Right cardiac atrium (tissue), 5 donors: ENCODE data around the gene NSFL1C. TPM values are rescaled to one million over a fixed set of nuclear protein-coding genes. Genes with fewer than 3 reads are reported as not detected.

ENCODE experiments used
- ATAC-seq, 2 donors: fragments of 200-7000 bp; cut with Tn5 transposase; one replicate each; pipeline versions ENCODE4 v1.8.0 to v1.9.1; 2020; ENCODE audit warnings: moderate library complexity in 2 of 2, mild to moderate bottlenecking in 1 of 2
- DNase-seq, 3 donors: peaks; one replicate each; pipeline ENCODE4 v3.0.0-alpha.2; 2020
- H3K27ac ChIP-seq: one replicate; pipeline ENCODE4 v1.5.1; 2013; ENCODE audit warnings: mild to moderate bottlenecking, low read length, control low read depth, moderate library complexity
- H3K27me3 ChIP-seq: one replicate; pipeline ENCODE4 v1.6.1; 2013; ENCODE audit not compliant: control insufficient read depth, insufficient read depth
- H3K4me1 ChIP-seq: one replicate; pipeline ENCODE4 v1.6.1; 2013; ENCODE audit warnings: low read length; ENCODE audit not compliant: control insufficient read depth, insufficient read depth
- H3K4me3 ChIP-seq: one replicate; pipeline ENCODE4 v1.5.1; 2013; ENCODE audit warnings: low read length, control low read depth
- H3K9me3 ChIP-seq: one replicate; pipeline ENCODE4 v1.6.1; 2013; ENCODE audit warnings: low read length; ENCODE audit not compliant: control insufficient read depth
- WGBS: extraction: QIAGEN DNeasy Blood & Tissue Kit; methylation state at CpG from one replicate; pipeline ENCODE4 v1.1.7; 2013; 5-methylcytosine and 5-hydroxymethylcytosine counted together
- intact Hi-C, 4 donors: fragments of 100-400 bp; cut with DNase I; formaldehyde crosslinking; loops; one replicate each; pipeline versions ENCODE4 v1.11.0 to v1.14.0; 2022 to 2023
- polyA plus RNA-seq: library from polyadenylated mRNA; stranded (reverse); fragments of 200-250 nt; gene quantifications from one replicate; pipeline ENCODE4 v1.2.3, GENCODE V29; 2013
- total RNA-seq, 4 donors: library from RNA; stranded (reverse); fragmentation: NEBNext Ultra II Directional; extraction: Animal tissue kit (Norgen Biotek cat#: 25700); gene quantifications; one replicate each; pipeline ENCODE4 v1.2.1, GENCODE V29; 2021
- donor health status: healthy with polysubstance abuse.
- donor health status: DM: no; HTN: yes; CAD: no.
- donor health status: DM: no; HTN: no; CAD: no.
- donor health status: DM: no; HTN: yes; CAD: no; lungs with severe emphysema.
- donor health status: DM: yes; HTN: yes; CAD: no.

The NSFL1C gene
- total and polyA plus RNA-seq, 5 donors = 36.3 to 65.6 (median 56.7) TPM

DNA sequence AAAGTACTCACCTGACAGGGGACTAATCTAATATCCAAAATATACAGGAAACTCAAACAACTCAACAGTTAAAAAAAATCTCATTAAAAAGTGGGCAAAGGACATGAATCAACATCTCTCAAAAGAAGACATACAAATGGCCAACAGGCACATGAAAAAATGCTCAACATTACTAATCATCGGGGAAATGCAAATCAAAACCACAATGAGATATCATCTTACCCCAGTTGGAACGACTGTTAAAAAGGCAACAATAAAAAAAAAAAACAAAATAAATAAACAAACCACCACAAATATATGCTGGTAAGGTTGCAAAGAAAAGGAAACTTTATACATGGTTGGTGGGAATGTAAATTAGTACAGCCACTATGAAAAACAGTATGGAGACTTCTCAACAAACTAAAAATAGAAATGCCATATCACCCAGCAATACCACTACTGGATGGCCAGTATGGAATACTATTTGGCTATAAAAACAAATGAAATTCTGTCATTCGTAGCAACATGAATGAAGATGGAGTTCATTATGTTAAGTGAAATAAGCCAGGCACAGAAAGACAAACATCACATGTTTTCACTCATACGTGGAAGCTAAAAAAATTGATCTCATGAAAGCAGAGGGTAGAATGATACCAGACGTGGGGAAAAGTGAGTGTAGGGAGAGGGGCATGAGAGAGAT lies 17.9 kb upstream of the NSFL1C start:
- intact Hi-C loops = no loop called here

DNA sequence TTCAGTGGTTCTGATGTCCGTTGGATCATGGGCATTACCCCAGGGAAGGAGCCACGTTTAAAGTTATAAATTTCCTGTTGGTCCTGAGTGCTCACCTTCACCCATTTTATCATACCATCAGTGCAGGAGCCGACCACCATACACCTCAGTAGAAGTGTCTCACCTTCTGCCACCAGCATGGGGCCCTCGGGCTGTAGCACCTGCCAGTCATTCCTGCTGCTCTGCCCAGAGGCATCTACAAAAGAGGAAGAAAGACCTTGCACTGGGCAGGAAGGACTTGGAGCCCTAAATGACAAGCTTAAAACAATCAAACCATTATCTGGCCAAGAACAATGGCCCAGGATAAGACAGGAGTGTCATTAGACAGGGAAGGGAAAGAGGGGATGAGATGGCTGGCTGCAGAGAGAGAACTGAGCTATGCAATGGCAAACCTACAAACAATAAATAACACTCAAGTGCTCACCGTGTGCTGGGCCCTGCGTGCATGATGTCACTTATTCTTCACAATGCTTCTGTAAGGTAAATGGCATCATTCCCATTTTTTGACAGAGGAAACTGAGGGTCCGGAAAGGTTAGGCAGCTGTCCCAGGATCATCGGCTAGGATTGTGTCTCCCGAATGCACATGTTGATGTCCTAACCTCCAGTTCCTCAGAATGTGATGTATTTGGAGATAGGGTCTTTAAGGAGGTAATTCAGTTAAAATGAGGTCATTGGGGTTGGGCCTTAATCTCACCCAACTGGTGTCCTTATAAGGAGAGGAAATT lies 13.4 kb upstream of the NSFL1C start:
- intact Hi-C loops = no loop called here
- no peaks in the 10 kb centered on the region for H3K4me1 ChIP-seq
- DNase-seq = no peak
- 69% methylated on average over 9 of the region's 9 CpGs for WGBS
- H3K4me3 ChIP-seq = no peak overlapping the region
- no peak for ATAC-seq
- H3K27ac ChIP-seq = no peak overlapping the region
- H3K27me3 ChIP-seq = no peaks in the 10 kb centered on the region
- H3K9me3 ChIP-seq = no peaks in the 10 kb centered on the region

More for the DNA sequence above, 17.9 kb upstream of the NSFL1C start:
- DNase-seq (no peak), ATAC-seq (no peak)
- Histone ChIP-seq H3K27me3 (no peaks in the 10 kb centered on the region), H3K9me3 (no peaks in the 10 kb centered on the region), H3K4me1 (no peaks in the 10 kb centered on the region), H3K27ac (no peak overlapping the region), H3K4me3 (no peak overlapping the region)
- WGBS = 53% methylated on average over 5 of the region's 5 CpGs

DNA sequence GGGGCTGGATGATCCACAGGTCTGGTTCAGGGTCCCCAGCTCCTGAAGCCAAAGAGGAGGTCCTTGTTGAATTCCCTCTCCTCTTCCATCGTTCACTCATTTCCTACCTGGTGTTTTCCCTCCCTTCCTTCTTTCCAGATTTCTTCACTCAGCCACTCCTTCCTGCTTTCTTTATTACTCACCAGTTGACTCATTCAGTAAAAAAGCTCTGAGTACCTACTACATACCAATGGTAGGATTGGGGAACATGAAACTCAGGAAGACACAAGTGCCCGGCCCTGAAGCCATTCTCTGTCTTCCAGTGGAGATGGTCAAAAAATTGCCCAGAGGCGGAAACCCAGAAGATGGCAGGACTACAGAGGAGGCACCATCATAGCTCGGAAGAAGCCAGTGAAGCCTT lies 11.9 kb upstream of the NSFL1C start:
- H3K4me3 ChIP-seq = no peak overlapping the region
- 81% methylated on average over 4 of the region's 4 CpGs for WGBS
- H3K9me3 ChIP-seq = no peaks in the 10 kb centered on the region
- ATAC-seq (no peak), DNase-seq (no peak)
- H3K27ac ChIP-seq = no peak overlapping the region
- no peaks in the 10 kb centered on the region for H3K27me3 ChIP-seq
- intact Hi-C loops = no loop called here
- no peaks in the 10 kb centered on the region for H3K4me1 ChIP-seq

DNA sequence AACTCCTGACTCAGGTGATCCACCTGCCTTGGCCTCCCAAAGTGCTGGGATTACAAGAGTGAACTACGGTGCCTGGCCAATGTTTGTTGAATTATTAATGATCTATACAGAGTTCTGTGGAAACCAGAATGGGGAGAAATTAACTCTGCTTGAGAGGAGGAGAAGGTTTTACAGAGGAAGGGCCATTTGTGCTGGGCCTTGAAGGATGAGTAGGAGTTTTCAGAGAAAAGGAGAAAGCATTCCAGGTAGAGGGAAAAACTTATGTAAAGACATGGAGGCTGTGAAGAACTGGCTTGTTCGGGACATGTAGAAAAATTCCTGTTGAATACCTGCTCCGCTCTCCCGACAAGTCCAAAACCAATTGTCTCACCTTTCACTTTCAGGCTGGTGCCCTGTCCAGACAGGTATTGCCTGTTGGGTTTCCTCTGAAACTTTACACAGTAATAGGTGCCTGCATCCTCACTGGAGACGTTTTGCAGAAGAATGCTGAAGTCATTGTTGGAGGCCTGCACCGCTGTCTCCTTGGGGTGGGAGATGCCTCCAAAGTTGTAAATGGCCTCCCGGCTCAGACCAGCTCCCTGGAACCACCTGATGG lies 11.3 kb upstream of the NSFL1C start:
- no peak for DNase-seq
- no peak overlapping the region for H3K4me3 ChIP-seq
- H3K27me3 ChIP-seq = no peaks in the 10 kb centered on the region
- no peak overlapping the region for H3K27ac ChIP-seq
- H3K9me3 ChIP-seq = no peaks in the 10 kb centered on the region
- 90% methylated on average over 7 of the region's 7 CpGs for WGBS
- no peak for ATAC-seq
- intact Hi-C loops = no loop called here
- no peaks in the 10 kb centered on the region for H3K4me1 ChIP-seq

DNA sequence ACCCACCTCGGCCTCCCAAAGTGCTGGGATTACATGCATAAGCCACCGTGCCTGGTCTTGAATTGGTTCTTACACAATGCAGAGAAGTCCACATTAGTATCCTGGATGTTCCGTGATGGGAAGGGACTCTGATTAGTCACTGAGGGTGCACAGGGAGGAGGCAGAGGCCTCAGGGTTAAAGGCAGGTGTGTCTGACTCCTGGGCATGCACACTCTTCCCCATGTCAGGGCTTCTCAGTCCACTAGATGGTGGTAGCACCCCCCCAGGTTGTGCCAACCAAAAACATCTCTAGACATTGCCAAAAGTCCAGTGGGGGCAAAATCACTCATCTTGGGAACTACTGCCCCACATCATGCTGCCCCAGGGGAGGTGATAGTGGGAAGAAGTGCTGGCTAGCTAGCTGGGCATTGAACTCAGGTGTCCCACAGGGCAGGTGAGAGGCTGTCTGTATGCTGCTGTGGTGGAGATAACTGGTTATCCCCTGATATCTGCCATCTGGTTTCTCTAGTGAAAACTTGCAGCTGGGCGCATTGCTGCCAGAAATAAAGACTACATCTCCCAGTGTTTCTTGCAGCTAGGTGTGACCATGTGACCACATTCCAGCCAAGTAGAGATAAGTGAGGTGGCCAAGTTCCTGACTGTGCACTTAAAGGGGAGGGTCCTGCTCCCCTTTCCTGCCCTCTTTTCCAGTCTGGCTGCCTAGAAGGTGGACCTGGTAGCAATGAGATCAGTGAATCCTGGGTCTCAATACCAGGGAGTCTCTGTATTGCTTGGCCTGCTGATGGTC lies 8.4 kb upstream of the NSFL1C start:
- Histone ChIP-seq H3K4me3 (no peak overlapping the region), H3K27me3 (no peaks in the 10 kb centered on the region), H3K9me3 (no peaks in the 10 kb centered on the region), H3K27ac (no peak overlapping the region), H3K4me1 (peaks cover 2% of the 10 kb centered on the region)
- no peak for ATAC-seq
- intact Hi-C loops = no loop called here
- 78% methylated on average over 4 of the region's 4 CpGs for WGBS
- DNase-seq = no peak

DNA sequence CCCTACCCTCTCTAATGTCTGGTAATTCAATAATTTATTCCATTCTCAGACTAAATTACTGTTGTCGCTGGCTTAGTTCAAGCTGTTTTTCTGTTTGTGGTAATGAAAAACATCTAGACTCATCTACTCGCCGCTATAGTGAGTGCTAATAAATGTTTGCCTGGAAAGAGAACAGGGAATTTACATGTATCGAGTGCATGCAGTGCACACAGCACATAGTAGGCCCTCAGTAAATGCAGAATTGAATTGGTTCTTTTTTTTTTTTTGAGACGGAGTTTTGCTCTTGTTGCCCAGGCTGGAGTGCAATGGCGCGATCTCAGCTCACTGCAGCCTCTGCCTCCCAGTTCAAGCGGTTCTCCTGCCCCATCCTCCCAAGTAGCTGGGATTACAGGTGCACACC lies 7.7 kb upstream of the NSFL1C start:
- H3K9me3 ChIP-seq = no peaks in the 10 kb centered on the region
- H3K27me3 ChIP-seq = no peaks in the 10 kb centered on the region
- intact Hi-C loops = no loop called here
- 92% methylated on average over 8 of the region's 8 CpGs for WGBS
- H3K27ac ChIP-seq = no peak overlapping the region
- no peak overlapping the region for H3K4me3 ChIP-seq
- peaks cover 2% of the 10 kb centered on the region for H3K4me1 ChIP-seq
- ATAC-seq (no peak), DNase-seq (no peak)

DNA sequence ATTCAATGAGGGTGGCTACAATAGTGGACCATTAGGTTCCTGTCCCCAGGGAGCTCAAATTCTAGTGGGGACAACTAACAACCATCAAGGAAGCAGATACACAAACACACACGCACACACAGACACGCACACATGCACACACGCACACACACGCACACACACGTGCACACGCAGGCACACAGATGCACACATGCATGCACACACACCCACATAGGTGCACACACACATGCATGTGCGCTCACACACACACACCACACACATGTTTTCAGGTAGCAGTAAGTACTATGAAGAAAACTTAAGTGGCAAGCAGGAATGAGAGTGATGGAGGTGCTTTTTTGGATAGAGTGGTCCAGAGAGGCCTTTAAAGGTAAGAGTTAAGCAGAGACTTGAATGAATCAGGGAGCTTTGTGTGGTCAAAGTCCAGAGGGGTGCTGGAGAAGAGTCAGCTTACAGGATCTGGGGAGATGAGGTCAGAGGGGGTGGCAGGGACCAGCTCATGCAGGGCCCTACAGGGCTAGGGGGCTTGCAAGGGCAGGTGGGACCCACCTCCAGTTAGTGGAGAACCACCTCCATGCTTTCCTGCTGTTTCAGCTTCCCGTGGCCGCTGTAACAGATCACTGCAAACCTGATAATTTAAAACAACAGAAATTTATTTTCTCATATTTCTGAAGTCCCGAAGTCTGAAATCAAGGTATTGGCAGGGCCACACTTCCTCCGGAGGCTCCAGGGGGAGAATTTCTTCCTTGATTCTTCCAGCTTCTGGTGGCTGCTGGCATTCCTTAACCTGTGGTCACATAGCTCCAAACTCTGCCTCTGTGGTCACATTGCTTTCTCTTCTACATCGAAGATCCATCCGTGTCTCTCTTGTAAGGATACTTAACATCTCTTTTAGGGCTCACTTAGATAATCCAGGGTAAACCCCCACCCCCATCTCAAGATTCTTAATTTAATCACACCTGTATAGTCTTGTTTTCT lies 6.9 kb upstream of the NSFL1C start:
- H3K4me3 ChIP-seq = no peak overlapping the region
- ATAC-seq = no peak
- intact Hi-C loops = no loop called here
- peaks cover 2% of the 10 kb centered on the region for H3K4me1 ChIP-seq
- no peak overlapping the region for H3K27ac ChIP-seq
- no peaks in the 10 kb centered on the region for H3K27me3 ChIP-seq
- no peaks in the 10 kb centered on the region for H3K9me3 ChIP-seq
- WGBS = 86% methylated on average over 13 of the region's 13 CpGs
- DNase-seq = no peak

DNA sequence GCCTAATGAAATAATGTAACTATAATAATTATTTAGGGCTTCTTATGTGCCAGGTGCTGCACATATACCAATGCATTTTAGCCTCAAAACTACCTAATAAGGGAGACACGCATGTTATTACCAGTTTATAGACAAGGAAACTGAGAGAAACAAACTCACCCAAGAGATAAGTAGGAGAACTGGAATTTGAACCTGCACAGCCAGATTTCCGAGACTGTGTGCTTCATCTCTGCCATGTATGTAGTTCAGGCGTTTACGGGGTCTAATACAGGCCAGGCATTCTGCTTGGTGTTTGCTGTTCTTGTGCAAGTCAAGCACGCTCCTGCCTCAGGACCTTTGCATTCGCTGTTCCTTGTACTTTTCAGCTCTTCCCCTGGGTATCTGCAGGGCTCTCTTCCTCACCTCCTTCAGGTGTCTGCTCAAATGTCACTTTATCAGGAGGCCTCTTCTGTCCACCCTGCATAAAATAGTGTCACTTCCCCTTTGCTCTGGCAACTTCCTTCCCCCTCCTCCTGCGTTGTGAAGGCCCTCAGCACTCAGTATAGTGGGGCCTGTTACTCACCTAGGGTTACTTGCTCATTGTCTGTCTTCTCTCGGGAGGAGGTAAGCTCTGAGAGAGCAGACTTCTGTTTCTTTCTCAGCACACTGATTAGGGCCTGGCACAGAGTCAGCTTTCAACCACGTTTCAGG lies 6.1 kb upstream of the NSFL1C start:
- no peak overlapping the region for H3K27ac ChIP-seq
- DNase-seq (no peak), ATAC-seq (no peak)
- WGBS = 65% methylated on average over 9 of the region's 9 CpGs
- no peaks in the 10 kb centered on the region for H3K9me3 ChIP-seq
- no peaks in the 10 kb centered on the region for H3K27me3 ChIP-seq
- peaks cover 2% of the 10 kb centered on the region for H3K4me1 ChIP-seq
- no peak overlapping the region for H3K4me3 ChIP-seq
- intact Hi-C loops = no loop called here

DNA sequence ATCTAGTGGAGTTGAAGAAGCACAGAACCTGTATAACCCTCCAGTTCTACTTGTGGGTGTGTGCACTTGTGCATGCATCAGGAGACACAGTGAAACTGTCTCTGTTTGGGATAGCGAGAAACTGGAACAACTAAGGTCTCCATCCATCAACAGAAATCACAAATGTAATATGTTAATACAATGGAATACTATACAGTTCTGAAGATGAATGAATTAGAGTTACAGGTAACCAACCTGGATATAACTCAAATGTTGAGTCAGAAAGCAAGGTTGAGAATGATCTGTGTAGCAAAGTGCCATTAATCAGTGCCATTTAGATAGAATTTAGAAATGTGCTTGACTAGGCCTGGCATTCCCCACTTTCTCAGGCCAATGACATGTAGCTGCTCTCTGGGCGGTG lies 4.6 kb upstream of the NSFL1C start:
- H3K9me3 ChIP-seq = no peaks in the 10 kb centered on the region
- H3K4me1 ChIP-seq = peaks cover 4% of the 10 kb centered on the region
- DNase-seq = no peak
- intact Hi-C loops = no loop called here
- H3K4me3 ChIP-seq = no peak overlapping the region
- no peaks in the 10 kb centered on the region for H3K27me3 ChIP-seq
- 95% methylated on average over 2 of the region's 2 CpGs for WGBS
- no peak for ATAC-seq
- H3K27ac ChIP-seq = no peak overlapping the region
